ENCODE results near the gene CD63. TPM values are rescaled to one million over a fixed set of nuclear protein-coding genes. Genes with fewer than 3 reads are reported as not detected.

The CD63 gene
- total RNA-seq, 1 donor from 2014 or later, result 253 TPM

GRCh38 chr12:55739025-55739378 is 10.2 kb upstream of the CD63 start:
- no peak for ATAC-seq

GRCh38 chr12:55738123-55739024 is 9.6 kb upstream of the CD63 start:
- ATAC-seq, result peak; percentile 61

- peak; percentile 18 for ATAC-seq
Observed at GRCh38 chr12:55737581-55738122, 8.8 kb upstream of the CD63 start.

- peak; percentile 59 for ATAC-seq
Observed at GRCh38 chr12:55736780-55737580, 8.2 kb upstream of the CD63 start.

GRCh38 chr12:55736076-55736475 is 7.3 kb upstream of the CD63 start:
- no peak for ATAC-seq

- no peak for ATAC-seq
Observed at GRCh38 chr12:55734595-55734994, 5.8 kb upstream of the CD63 start.

- ATAC-seq, result no peak
Observed at GRCh38 chr12:55733858-55734257, 5.0 kb upstream of the CD63 start.

GRCh38 chr12:55733021-55733555 is 4.3 kb upstream of the CD63 start:
- ATAC-seq, result no peak

- ATAC-seq, result no peak
Observed at GRCh38 chr12:55732288-55732687, 3.5 kb upstream of the CD63 start.

- ATAC-seq, result peak; percentile 24
Observed at GRCh38 chr12:55729819-55730818, 1.3 kb upstream of the CD63 start.

GRCh38 chr12:55728186-55728938 is 447 bp downstream of the CD63 start:
- ATAC-seq, result peak; percentile 24

GRCh38 chr12:55727643-55728185 is 1.1 kb downstream of the CD63 start:
- no peak for ATAC-seq

- no peak for ATAC-seq
Observed at GRCh38 chr12:55726971-55727370, 1.8 kb downstream of the CD63 start.

GRCh38 chr12:55725556-55725955 is 3.3 kb downstream of the CD63 start:
- no peak for ATAC-seq

- no peak for ATAC-seq
Observed at GRCh38 chr12:55724940-55725309, 3.9 kb downstream of the CD63 start.

GRCh38 chr12:55724226-55724939 is 4.4 kb downstream of the CD63 start:
- no peak for ATAC-seq

- ATAC-seq, result no peak
Observed at GRCh38 chr12:55723516-55724225, 5.1 kb downstream of the CD63 start.

GRCh38 chr12:55722948-55723347 is 5.9 kb downstream of the CD63 start:
- ATAC-seq, result no peak

- no peak for ATAC-seq
Observed at GRCh38 chr12:55721601-55722213, 7.1 kb downstream of the CD63 start.
